A549 (cell line): ENCODE data around the gene MPHOSPH9. TPM values are rescaled to one million over a fixed set of nuclear protein-coding genes. Genes with fewer than 3 reads are reported as not detected.
A peak's percentile ranks its signal among the peaks of the same experiment; 100 is the strongest.

Experiments used
- ATAC-seq, 2 experiments: fragments of 200-7000 bp in 1 of 2; fragments of >200 bp in 1 of 2; cut with Nextera tagmentation in 1 of 2; cut with Tn5 transposase in 1 of 2; 3 replicates each; pipeline versions ENCODE4 v1.8.0 to v1.9.1; 2018 to 2020; ENCODE audit warnings: mild to moderate bottlenecking in 1 of 2, moderate library complexity in 1 of 2
- CTCF ChIA-PET: fragments of 300-600 bp; sonication (Branson Sonifier 250); formaldehyde crosslinking; extraction: SDS; loops from one replicate; lab custom pipeline; 2021; ENCODE audit warnings: antibody characterized with exemption, inconsistent platforms; lab: Yijun Ruan, JAX
- POLR2A ChIA-PET: fragments of 350-600 bp; formaldehyde crosslinking; extraction: SDS; loops from one replicate; lab custom pipeline; 2021; ENCODE audit warnings: antibody characterized with exemption, inconsistent platforms; lab: Yijun Ruan, JAX
- DNase-seq, 2 experiments: peaks; one replicate each; pipeline versions ENCODE4 v3.0.0 to v3.0.0-alpha.2; 2011 to 2016; ENCODE audit warnings: low read depth in 1 of 2, low spot score in 1 of 2
- FAIRE-seq: peaks from 2 replicates; lab custom pipeline; 2011; peaks lifted over from hg19 to GRCh38; lab: Jason Lieb, UNC
- H3K27ac ChIP-seq, 2 experiments: fragments of >200 bp; sonication (Bioruptor Twin); formaldehyde crosslinking; 3 replicates each; pipeline ENCODE4 v1.5.1; 2016 to 2017
- H3K4me1 ChIP-seq: fragments of >200 bp; sonication (Bioruptor Twin); formaldehyde crosslinking; 3 replicates; pipeline ENCODE4 v1.6.1; 2016
- H3K4me2 ChIP-seq: fragments of >200 bp; sonication (Bioruptor Twin); formaldehyde crosslinking; 3 replicates; pipeline ENCODE4 v1.6.1; 2016
- H3K4me3 ChIP-seq: fragments of >200 bp; sonication (Bioruptor Twin); formaldehyde crosslinking; 3 replicates; pipeline ENCODE4 v1.5.1; 2016
- H3K9me3 ChIP-seq: fragments of >200 bp; sonication (Bioruptor Twin); formaldehyde crosslinking; 3 replicates; pipeline ENCODE4 v1.6.1; 2016
- BHLHE40 ChIP-seq: IDR thresholded peaks from 2 replicates; pipeline ENCODE4 v1.6.1; 2012; ENCODE audit warnings: low read depth, low read length, inconsistent platforms
- CHD2 ChIP-seq: fragments of 150-350 bp; IDR thresholded peaks from 2 replicates; pipeline ENCODE4 v1.6.1; 2014; ENCODE audit warnings: low read length; ENCODE audit not compliant: partially characterized antibody
- CHD4 ChIP-seq: fragments of 200-600 bp; sonication (generic); IDR thresholded peaks from 2 replicates; pipeline ENCODE4 v1.6.1; 2016; ENCODE audit warnings: antibody characterized with exemption, mild to moderate bottlenecking, borderline replicate concordance
- EHMT2 ChIP-seq: fragments of 200-600 bp; sonication (generic); IDR thresholded peaks from 2 replicates; pipeline ENCODE4 v1.6.1; 2016; ENCODE audit warnings: antibody characterized with exemption, low read depth, mild to moderate bottlenecking, moderate library complexity
- FOSB ChIP-seq: fragments of 250-450 bp; sonication (Bioruptor Pico); IDR thresholded peaks from 2 replicates; pipeline ENCODE4 v1.5.0; 2020; ENCODE audit warnings: mild to moderate bottlenecking, moderate library complexity
- FOSL2 ChIP-seq, 2 experiments: fragments of 450-650 bp in 1 of 2; fragments of >200 bp in 1 of 2; sonication (Bioruptor Twin) in 1 of 2; formaldehyde crosslinking; IDR thresholded peaks; 2 replicates each; pipeline versions ENCODE4 v1.5.0 to v1.6.1; 2016 to 2020; ENCODE audit warnings: mild to moderate bottlenecking in 1 of 2, moderate library complexity in 1 of 2
- FOXS1 ChIP-seq: fragments of 250-450 bp; sonication (Bioruptor Pico); IDR thresholded peaks from 2 replicates; pipeline ENCODE4 v1.5.0; 2020; ENCODE audit warnings: mild to moderate bottlenecking, moderate library complexity
- HEYL ChIP-seq: fragments of 250-450 bp; sonication (Bioruptor Pico); IDR thresholded peaks from 2 replicates; pipeline ENCODE4 v1.8.0; 2021; ENCODE audit warnings: mild to moderate bottlenecking, moderate library complexity
- JUNB ChIP-seq: fragments of >200 bp; sonication (Bioruptor Twin); formaldehyde crosslinking; IDR thresholded peaks from 2 replicates; pipeline ENCODE4 v1.6.1; 2016
- KDM1A ChIP-seq: fragments of 200-600 bp; sonication (generic); IDR thresholded peaks from 2 replicates; pipeline ENCODE4 v1.6.1; 2016; ENCODE audit warnings: low read depth, mild to moderate bottlenecking
- MYC ChIP-seq: IDR thresholded peaks from 2 replicates; pipeline ENCODE4 v1.6.1; 2012; ENCODE audit warnings: mild to moderate bottlenecking, inconsistent platforms, low read length, improper control_type of control experiment, borderline replicate concordance
- NFE2L2 ChIP-seq: fragments of 150-350 bp; conservative IDR thresholded peaks from 2 replicates; pipeline ENCODE4 v1.6.1; 2014; ENCODE audit warnings: low read length
- NR3C1 ChIP-seq: fragments of >200 bp; sonication (Bioruptor Twin); formaldehyde crosslinking; IDR thresholded peaks from 3 replicates; pipeline ENCODE4 v1.6.1; 2017
- PHF8 ChIP-seq: fragments of 200-600 bp; sonication (generic); IDR thresholded peaks from 2 replicates; pipeline ENCODE4 v1.6.1; 2016; ENCODE audit warnings: low read depth, mild to moderate bottlenecking, antibody characterized with exemption, moderate library complexity, borderline replicate concordance
- RAD21 ChIP-seq, 2 experiments: fragments of >200 bp in 1 of 2; sonication (Bioruptor Twin) in 1 of 2; formaldehyde crosslinking in 1 of 2; IDR thresholded peaks in 1 of 2; conservative IDR thresholded peaks in 1 of 2; 2 replicates in 1 of 2; 3 replicates in 1 of 2; pipeline ENCODE4 v1.6.1; 2012 to 2018; ENCODE audit warnings: inconsistent platforms in 1 of 2
- RCOR1 ChIP-seq: fragments of 150-350 bp; IDR thresholded peaks from 2 replicates; pipeline ENCODE4 v1.6.1; 2014; ENCODE audit warnings: antibody characterized with exemption, low read length, low read depth
- RFX5 ChIP-seq: fragments of 450-650 bp; IDR thresholded peaks from 2 replicates; pipeline ENCODE4 v1.7.1; 2014; ENCODE audit warnings: antibody characterized with exemption, mild to moderate bottlenecking, moderate library complexity
- TP53 ChIP-seq: fragments of 250-450 bp; sonication (Bioruptor Pico); IDR thresholded peaks from 2 replicates; pipeline ENCODE4 v1.5.0; 2021; ENCODE audit warnings: mild to moderate bottlenecking, moderate library complexity
- ZC3H11A ChIP-seq: fragments of 450-650 bp; IDR thresholded peaks from 2 replicates; pipeline ENCODE4 v1.6.1; 2014; ENCODE audit warnings: antibody characterized with exemption, mild to moderate bottlenecking
- WGBS: methylation state at CpG from one replicate; pipeline ENCODE4 v1.1.6; 2017; ENCODE audit errors: missing lambda C conversion rate; 5-methylcytosine and 5-hydroxymethylcytosine counted together
- polyA plus RNA-seq, 4 experiments: library from polyadenylated mRNA; depleted of rRNA in 3 of 4; stranded (reverse); fragments of >200 nt; fragmentation: RNase III in 1 of 4; extraction: RNeasy Plus Mini Kit Qiagen cat#74134 plus additional on column Dnase treatment in 1 of 4; gene quantifications; 2 replicates in 3 of 4; 3 replicates in 1 of 4; pipeline ENCODE4 v1.2.3, GENCODE V29; 2011 to 2017
- TF ChIP-seq, protein P1 (sequence below): fragments of >200 bp; sonication (Bioruptor Twin); formaldehyde crosslinking; IDR thresholded peaks from 2 replicates; pipeline ENCODE4 v1.6.1; 2016
- TF ChIP-seq, protein P2 (sequence below): IDR thresholded peaks from 2 replicates; pipeline ENCODE4 v1.6.1; 2012
- TF ChIP-seq, protein P3 (sequence below): fragments of >200 bp; sonication (Bioruptor Twin); formaldehyde crosslinking; IDR thresholded peaks from 3 replicates; pipeline ENCODE4 v1.5.1; 2016
- TF ChIP-seq, protein P4 (sequence below): IDR thresholded peaks from 2 replicates; pipeline ENCODE4 v1.6.1; 2012; ENCODE audit warnings: low read depth, borderline replicate concordance

MPHOSPH9 gene
- polyA plus RNA-seq, 2 of the 4 experiments (the other 2 are of a cell fraction), result 31.0 to 74.9 TPM

- peak in 1 of 2 experiments; percentile 40; a peak in 3 of 6 replicates for ATAC-seq
- H3K9me3 ChIP-seq, result no peaks in the 10 kb centered on the region
- peak; percentile 16 to 19 for DNase-seq
- no peak for FAIRE-seq
- H3K27ac ChIP-seq, result peak overlapping the region; percentile 93 to 99; a peak in 5 of 6 replicates
- POLR2A ChIA-PET, result interaction anchor here (1.8 kb wide), 1 partner anchor 9 kb away, joined by 5 read pairs; no protein-coding TSS in a partner anchor
- no peak overlapping the region for H3K4me3 ChIP-seq
- WGBS, result 95% methylated on average over 3 of the region's 3 CpGs
- no peak for TF ChIP-seq CHD2
- no peak for TF ChIP-seq RCOR1
- no peak for TF ChIP-seq JUNB
- TF ChIP-seq, protein P1, sequence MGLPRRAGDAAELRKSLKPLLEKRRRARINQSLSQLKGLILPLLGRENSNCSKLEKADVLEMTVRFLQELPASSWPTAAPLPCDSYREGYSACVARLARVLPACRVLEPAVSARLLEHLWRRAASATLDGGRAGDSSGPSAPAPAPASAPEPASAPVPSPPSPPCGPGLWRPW, result no peak
- TF ChIP-seq FOSL2 (IDR thresholded peaks at IDR 0.05), result no peak
- no peak for TF ChIP-seq FOSL2 (CRISPR knock-in tag; IDR thresholded peaks at IDR 0.05)
- no peak for TF ChIP-seq HEYL (CRISPR knock-in tag)
- no peak for TF ChIP-seq KDM1A
- no peak for TF ChIP-seq MYC
- TF ChIP-seq RFX5, result no peak
- TF ChIP-seq, protein P2, sequence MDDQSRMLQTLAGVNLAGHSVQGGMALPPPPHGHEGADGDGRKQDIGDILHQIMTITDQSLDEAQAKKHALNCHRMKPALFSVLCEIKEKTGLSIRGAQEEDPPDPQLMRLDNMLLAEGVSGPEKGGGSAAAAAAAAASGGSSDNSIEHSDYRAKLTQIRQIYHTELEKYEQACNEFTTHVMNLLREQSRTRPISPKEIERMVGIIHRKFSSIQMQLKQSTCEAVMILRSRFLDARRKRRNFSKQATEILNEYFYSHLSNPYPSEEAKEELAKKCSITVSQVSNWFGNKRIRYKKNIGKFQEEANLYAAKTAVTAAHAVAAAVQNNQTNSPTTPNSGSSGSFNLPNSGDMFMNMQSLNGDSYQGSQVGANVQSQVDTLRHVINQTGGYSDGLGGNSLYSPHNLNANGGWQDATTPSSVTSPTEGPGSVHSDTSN, result no peak
- peak overlapping the region; percentile 89 for H3K4me2 ChIP-seq
- H3K4me1 ChIP-seq, result peaks cover 38% of the 10 kb centered on the region
- CTCF ChIA-PET, result interaction anchor here (0.6 to 9.5 kb wide), 7 partner anchors 9 to 154 kb away, joined by 3 to 104 read pairs (median 4); no protein-coding TSS in a partner anchor
Measured at GRCh38 chr12:123149088-123149487, 83.9 kb downstream of the MPHOSPH9 start.

- peak overlapping the region; percentile 89 for H3K4me2 ChIP-seq
- no peak for DNase-seq
- FAIRE-seq, result no peak
- peak overlapping the region; percentile 93 to 99; a peak in 4 of 6 replicates for H3K27ac ChIP-seq
- no peak overlapping the region for H3K4me3 ChIP-seq
- peaks cover 42% of the 10 kb centered on the region for H3K4me1 ChIP-seq
- CTCF ChIA-PET, result interaction anchor here (0.6 to 9.5 kb wide), 6 partner anchors 9 to 154 kb away, joined by 3 to 104 read pairs (median 6); no protein-coding TSS in a partner anchor
- WGBS, result 74% methylated on average over 5 of the region's 5 CpGs
- TF ChIP-seq FOSL2 (IDR thresholded peaks at IDR 0.05), result no peak
- no peak for TF ChIP-seq FOSL2 (CRISPR knock-in tag; IDR thresholded peaks at IDR 0.05)
- no peak for TF ChIP-seq CHD4
- TF ChIP-seq, protein P3, sequence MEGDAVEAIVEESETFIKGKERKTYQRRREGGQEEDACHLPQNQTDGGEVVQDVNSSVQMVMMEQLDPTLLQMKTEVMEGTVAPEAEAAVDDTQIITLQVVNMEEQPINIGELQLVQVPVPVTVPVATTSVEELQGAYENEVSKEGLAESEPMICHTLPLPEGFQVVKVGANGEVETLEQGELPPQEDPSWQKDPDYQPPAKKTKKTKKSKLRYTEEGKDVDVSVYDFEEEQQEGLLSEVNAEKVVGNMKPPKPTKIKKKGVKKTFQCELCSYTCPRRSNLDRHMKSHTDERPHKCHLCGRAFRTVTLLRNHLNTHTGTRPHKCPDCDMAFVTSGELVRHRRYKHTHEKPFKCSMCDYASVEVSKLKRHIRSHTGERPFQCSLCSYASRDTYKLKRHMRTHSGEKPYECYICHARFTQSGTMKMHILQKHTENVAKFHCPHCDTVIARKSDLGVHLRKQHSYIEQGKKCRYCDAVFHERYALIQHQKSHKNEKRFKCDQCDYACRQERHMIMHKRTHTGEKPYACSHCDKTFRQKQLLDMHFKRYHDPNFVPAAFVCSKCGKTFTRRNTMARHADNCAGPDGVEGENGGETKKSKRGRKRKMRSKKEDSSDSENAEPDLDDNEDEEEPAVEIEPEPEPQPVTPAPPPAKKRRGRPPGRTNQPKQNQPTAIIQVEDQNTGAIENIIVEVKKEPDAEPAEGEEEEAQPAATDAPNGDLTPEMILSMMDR, result no peak
- no peak for TF ChIP-seq ZC3H11A
- TF ChIP-seq FOSB (CRISPR knock-in tag), result no peak
- no peak for TF ChIP-seq PHF8
- no peak for TF ChIP-seq RAD21 (conservative IDR thresholded peaks at IDR 0.05 in 1 of 2, IDR thresholded peaks at IDR 0.05 in 1 of 2)
- TF ChIP-seq, protein P4, sequence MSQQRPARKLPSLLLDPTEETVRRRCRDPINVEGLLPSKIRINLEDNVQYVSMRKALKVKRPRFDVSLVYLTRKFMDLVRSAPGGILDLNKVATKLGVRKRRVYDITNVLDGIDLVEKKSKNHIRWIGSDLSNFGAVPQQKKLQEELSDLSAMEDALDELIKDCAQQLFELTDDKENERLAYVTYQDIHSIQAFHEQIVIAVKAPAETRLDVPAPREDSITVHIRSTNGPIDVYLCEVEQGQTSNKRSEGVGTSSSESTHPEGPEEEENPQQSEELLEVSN, result no peak
- no peak for TF ChIP-seq NFE2L2
- TF ChIP-seq KDM1A, result no peak
- no peak for TF ChIP-seq NR3C1
- TF ChIP-seq TP53 (CRISPR knock-in tag), result no peak
- TF ChIP-seq FOXS1 (CRISPR knock-in tag), result no peak
- no peak for TF ChIP-seq BHLHE40
- TF ChIP-seq EHMT2, result no peak
- ATAC-seq, result no peak
- no peaks in the 10 kb centered on the region for H3K9me3 ChIP-seq
- POLR2A ChIA-PET, result no interaction called here
Measured at GRCh38 chr12:123148655-123149054, 84.3 kb downstream of the MPHOSPH9 start.
